Jurkat, Clone E6-1 (cell line): Measurements from ENCODE around the gene CDO1.
A peak's percentile ranks its signal among the peaks of the same experiment; 100 is the strongest.

Experiments used
- DNase-seq: peaks from one replicate; pipeline ENCODE4 v3.0.0-alpha.2; 2011; ENCODE audit warnings: low read depth, low spot score
- H3K4me3 ChIP-seq: 2 replicates; pipeline ENCODE4 v1.5.1; 2011; ENCODE audit warnings: mild to moderate bottlenecking, low read length, control low read depth, moderate library complexity

CDO1 gene

DNA sequence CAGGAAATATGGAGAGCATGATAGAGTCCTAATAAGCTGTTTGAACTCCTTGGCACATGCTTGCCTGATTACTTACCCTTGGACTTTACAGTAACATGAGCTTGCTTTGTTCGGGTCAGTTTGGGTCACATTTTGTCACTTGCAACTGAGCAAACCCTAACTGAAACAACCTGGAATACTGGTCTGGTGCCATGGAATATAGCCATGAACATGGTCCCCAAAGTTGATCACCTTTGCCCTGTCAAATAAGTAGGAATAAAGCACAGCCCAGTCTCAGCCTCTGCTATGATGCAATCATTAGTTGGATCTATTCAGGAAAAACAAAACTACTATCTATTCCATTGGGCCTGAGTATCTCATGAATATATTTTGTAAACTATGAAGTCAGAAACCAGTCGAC, 18.2 kb downstream of the CDO1 start:
- no peak overlapping the region for H3K4me3 ChIP-seq
- DNase-seq: no peak

DNA sequence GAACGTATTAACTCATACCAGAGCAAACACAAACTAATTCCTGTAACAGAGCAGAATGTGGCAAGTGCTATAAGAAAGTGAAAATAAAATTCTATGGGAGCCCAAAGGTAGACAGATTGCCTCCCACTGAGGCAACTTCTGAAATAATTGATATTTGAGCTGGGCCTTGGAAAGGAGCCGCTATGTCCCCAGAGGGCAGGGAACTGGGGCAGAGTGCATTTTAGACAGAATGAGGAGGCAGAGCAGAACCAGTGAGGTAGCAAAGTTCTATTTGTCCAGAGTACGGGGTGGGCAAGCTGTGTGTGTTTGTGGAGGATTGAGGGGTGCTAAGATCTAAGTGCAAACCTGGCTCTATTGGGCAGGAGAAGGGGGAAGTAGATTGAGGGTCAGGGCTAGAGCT, 19.8 kb downstream of the CDO1 start:
- no peak overlapping the region for H3K4me3 ChIP-seq
- DNase-seq: no peak

DNA sequence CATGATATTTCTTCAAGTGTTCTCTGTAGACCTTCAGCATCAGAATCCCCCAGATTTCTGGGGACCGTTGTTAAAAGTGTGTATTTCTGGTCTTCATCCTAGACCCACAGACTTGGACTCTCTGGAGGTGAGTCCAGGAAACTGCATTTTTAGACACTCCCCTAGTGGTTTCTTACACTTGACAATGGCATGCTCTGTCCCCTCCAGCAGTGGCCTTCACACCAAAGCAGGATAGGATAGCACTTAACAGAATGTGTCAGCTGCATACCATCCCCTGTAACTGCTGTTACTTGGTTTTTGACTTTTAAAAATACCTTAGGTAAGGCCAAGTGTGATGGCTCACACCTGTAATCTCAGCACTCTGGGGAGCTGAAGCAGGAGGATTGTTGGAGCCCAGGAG, 20.8 kb downstream of the CDO1 start:
- DNase-seq: no peak
- no peak overlapping the region for H3K4me3 ChIP-seq

DNA sequence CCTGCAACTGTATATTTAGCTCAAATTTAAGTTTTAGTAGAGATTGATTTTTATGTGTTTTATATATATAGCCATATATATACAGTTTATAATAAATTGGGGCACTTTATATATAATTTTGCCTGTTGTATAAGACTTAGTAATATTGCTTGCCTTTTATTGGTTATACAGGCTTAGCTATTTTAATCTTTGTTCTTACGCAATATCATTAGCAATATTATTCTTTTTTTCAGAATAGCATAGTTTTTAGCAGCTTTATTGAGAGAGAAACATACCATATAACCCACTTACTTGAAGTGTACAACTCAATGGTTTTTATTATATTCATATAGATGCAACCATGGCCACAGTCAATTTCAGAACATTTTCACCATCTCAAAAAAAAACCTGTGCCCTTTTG, 28.0 kb downstream of the CDO1 start:
- no peak for DNase-seq
- H3K4me3 ChIP-seq: no peak overlapping the region

DNA sequence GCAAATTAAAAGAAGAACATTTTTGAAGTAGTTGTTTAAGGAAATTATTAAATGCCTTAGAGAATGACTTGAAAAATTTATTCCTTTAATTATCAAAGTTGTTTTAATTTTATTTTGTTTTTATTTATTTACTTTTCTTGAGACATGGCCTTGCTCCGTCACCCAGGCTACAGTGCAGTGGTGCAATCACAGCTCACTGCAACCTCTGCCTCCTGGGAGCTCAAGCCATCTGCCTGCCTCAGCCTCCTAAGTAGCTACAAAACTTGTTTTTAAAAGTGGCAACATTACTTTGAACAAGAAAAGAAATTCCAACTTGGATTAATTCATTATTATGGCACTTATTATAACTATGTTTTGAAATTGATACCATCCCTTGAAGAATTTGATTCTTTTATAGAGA, 29.0 kb downstream of the CDO1 start:
- no peak overlapping the region for H3K4me3 ChIP-seq
- DNase-seq: no peak

DNA sequence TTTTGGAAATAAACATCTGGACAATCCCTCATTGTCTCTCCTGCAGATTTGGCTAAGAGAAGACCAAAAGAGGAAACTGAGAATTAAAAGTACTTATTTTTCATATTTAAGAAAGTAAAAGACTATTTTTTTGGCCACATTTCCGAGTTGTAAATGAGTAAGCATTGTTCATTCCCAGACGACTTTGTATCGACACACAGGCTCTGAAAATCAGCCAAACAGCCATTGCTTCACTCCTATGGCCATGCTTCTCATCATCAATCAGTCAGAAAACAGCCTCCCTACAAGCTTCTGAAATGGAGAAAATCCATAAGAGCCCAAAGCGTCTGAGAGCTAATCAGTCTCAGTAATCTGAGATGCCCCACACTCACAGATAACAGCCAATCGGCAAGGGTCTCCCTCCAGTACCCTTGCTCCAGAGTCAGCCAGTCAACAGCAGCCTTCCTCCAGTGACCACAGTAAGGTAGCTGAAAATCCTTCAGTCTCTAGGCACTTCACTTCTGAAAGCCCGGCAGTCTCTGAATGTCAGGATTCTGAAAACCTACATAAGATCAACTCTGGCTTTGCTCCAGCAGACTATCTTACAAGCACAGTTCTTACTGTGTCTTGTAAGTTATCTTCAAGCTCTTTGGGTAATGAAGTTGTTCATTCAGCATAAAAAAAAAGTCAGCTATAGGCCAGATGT, 30.9 kb downstream of the CDO1 start:
- no peak overlapping the region for H3K4me3 ChIP-seq
- no peak for DNase-seq

DNA sequence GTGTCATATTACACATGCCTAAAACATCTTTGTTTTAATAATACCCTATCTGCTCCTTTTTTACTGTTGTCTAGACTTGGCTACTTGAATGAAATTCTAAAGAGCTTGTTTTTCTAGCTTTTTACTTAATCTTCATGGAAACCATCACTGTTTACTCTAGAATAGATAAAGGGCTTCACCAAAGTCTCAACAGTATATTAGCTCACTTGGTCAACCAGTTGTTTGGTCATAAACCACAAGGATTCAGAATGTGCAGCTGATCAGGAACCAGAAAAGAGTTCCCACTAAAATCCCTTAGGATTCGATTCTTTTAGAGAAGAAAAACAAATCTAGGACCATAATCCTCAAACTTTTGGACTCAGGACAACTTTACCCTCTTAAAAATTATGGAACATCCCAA, 38.0 kb downstream of the CDO1 start:
- DNase-seq: no peak
- no peak overlapping the region for H3K4me3 ChIP-seq

DNA sequence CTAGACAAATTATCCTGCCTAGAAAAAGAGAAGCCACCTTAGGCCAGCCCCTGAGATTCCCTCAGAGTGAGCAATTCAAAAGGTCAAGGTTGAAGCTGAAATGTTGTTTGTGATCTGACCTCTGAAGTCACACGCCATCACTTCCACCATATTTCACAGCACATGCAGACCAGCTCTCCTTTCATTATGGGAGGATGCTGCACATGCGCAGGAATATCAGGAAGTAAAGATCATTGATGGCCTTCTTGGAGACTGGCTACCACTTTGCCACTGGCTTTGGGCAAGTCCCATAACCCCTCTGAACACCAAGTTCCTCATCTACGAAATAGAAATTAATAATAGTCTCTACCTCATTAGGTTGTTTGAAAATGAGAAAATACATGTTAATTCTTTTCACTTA, 39.5 kb downstream of the CDO1 start:
- no peak for DNase-seq

DNA sequence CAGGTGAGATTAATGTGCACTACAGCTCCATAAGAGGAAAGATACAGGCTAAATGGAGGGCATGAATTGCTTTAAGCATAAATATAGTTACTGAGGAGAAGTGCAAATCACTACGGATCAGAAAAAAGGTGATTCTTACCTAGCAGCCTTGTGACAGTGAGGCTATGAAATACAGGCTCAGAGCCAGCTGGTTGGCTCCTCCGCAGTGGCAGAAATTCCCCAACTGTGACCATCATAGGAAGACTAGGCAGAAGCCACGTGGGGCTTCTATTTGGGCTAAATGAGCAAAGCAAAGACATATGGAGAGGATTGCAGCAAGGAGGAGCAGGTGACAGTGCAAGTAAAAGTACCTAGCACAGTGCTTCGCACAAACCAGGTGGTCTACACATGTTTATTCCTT, 40.5 kb downstream of the CDO1 start:
- no peak for DNase-seq
- no peak overlapping the region for H3K4me3 ChIP-seq

More for the DNA sequence above, 39.5 kb downstream of the CDO1 start:
- no peak overlapping the region for H3K4me3 ChIP-seq

DNA sequence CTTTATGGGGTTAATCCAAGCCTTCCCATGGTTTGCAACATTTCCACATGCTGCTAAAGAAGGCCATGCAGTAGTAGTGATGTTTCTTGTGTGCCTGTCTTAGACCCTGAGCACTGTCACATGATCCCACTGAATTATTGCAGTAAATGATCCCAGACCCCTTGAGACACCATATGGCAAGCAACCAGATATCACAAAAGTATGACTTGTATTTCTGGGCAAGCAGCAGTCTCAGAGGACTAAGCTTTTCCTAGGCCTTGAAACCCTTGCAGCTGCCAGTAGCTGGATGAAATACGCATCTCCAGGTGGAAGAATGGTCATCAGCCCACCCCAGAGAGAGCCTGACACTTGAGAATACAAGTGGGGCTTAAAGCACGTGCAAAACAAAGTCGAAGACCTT, 41.8 kb downstream of the CDO1 start:
- no peak overlapping the region for H3K4me3 ChIP-seq
- no peak for DNase-seq

DNA sequence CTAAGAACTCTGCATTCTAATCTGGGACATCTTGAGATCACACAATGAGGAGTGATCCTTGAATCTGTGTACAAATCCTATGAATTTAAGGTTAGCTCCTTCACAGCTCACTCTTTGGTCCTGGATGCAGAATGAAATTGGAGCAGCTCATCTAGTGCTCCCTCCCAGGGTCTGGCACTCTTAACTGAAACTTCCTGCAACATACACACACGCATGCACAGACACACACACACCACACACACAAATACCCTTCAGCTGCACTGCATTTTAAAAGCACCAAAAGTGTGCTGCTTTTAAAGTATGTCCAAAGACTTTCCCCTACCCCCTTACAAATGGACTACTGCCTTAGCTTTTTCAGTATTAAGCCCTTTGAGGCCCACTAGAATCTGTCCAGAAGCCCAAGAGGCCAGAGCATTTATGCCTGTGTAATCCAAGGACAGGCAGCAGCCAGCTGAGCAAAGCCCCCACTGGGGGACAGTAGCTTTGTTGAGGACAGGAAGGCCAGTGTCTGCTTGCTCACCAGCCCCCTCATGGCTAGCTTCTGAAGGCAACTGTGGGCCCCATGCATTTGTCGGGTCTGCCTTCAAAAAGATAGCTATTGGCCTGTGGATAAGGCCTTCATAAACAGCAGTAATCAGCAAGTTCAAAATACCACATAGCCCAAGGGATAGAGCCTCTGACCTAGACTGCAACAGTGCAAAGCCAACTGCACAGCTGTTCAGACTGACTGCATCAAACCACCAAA, 43.6 kb downstream of the CDO1 start:
- H3K4me3 ChIP-seq: no peak overlapping the region
- no peak for DNase-seq

DNA sequence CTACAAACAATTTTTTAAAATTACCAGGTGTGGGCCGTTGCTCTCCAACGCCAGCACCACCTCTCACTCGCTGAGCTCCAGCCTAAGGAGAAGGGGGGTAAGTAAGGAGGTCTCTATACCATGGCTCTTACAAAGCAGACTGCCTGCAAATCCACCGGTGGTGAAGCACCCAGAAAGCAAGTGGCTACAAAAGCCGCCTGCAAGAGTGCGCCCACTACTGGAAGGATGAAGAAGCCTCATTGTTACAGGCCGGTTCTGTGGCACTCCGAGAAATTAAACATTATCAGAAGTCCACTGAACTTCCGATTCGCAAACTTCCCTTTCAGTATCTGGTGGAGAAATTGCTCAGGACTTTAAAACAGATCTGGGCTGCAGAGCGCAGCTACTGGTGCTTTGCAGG, 46.0 kb downstream of the CDO1 start:
- no peak overlapping the region for H3K4me3 ChIP-seq
- DNase-seq: peak; percentile 15

DNA sequence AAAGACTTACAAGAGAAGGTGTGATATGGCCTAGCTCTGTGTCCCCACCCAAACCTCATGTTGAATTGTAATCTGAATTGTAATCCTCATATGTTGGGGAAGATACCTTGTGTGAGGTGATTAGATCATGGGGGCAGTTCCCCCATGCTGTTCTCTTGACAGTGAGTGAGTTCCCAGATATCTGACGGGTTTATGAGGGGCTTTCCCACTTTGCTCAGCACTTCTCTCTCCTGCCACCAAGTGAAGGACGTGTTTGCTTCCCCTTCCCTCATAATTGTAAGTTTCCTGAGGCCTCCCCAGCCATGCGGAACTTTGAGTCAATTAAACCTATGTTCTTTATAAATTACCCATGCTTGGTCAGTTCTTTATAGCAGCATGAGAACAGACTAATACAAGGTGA, 49.0 kb downstream of the CDO1 start:
- no peak for DNase-seq
- H3K4me3 ChIP-seq: no peak overlapping the region

DNA sequence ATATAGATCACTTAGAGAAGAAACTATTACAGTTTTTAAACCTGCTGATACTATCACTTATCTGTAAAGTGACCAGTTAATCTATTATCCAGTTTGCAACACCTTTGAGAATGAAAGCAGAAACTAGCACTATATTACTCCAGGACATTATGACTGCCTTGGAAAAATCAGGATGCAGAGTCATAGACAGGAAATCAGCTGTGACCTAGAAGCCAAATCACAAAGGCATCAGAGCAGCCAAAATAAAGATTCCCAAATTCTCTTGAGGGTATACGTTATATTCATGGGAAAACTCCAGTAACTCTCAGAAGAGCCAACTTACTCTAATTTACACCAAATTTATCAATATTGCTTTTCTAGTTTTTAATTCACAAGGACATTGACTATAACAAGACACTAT, 49.9 kb downstream of the CDO1 start:
- no peak for DNase-seq

DNA sequence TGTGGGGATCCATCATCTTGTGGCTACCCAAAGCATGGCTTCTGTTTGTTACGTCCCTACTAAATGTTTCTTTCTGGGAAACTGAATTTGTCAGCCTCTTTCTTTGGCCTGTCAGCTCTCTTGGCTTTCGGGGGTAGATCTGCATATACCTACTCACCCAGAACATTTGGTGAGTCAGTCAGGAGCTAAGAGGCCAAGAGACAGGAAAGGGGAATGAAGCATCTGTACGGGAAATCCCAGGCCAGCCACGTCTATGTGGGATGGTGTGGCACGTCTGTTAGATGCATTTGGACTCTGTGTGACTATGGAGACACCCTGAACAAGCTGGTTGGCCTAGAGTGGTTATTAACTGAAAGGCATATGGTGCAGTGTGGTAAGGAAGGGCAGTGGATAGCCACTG, 58.1 kb downstream of the CDO1 start:
- H3K4me3 ChIP-seq: no peak overlapping the region
- DNase-seq: no peak

More for the DNA sequence above, 49.9 kb downstream of the CDO1 start:
- no peak overlapping the region for H3K4me3 ChIP-seq

DNA sequence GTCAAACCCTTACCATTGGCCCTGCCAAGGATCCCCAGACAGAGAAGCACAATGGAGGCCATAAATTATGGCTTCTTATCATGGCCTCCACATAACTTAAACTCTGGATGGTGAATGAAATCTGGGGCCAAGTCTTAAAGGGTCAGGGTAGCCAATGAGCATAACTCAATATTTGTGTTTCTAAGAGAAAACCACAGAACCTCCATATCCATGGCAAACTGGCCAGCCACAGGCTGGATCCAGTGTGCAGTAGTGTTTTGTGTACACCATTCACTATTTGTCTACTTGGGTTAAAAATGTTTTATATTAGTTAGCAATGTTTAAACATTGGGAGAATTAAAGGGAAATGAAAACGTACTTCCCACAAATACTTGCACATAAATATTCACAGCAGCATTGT, 60.8 kb downstream of the CDO1 start:
- no peak overlapping the region for H3K4me3 ChIP-seq

More for the DNA sequence above, 60.8 kb downstream of the CDO1 start:
- DNase-seq: no peak
